Urinary bladder (tissue), 4 donors: ENCODE data around the gene POU3F1. TPM values are rescaled to one million over a fixed set of nuclear protein-coding genes. Genes with fewer than 3 reads are reported as not detected.
A peak's percentile ranks its signal among the peaks of the same experiment; 100 is the strongest.
"Not testable (repeated sequence)": the region's sequence is repeated elsewhere in the genome, so short reads cannot be mapped to it uniquely, and the experiment has no call there.

Experiments
- DNase-seq: peaks from one replicate; pipeline ENCODE4 v3.0.0-alpha.2; 2015; ENCODE audit errors: extremely low spot score
- H3K27ac ChIP-seq: one replicate; pipeline ENCODE4 v1.5.1; 2013; ENCODE audit warnings: low read depth, mild to moderate bottlenecking, moderate library complexity
- H3K36me3 ChIP-seq: one replicate; pipeline ENCODE4 v1.6.1; 2013; ENCODE audit warnings: mild to moderate bottlenecking, moderate library complexity; ENCODE audit not compliant: insufficient read depth
- H3K4me1 ChIP-seq: one replicate; pipeline ENCODE4 v1.6.1; 2013; ENCODE audit warnings: mild to moderate bottlenecking, moderate library complexity; ENCODE audit not compliant: insufficient read depth
- H3K4me3 ChIP-seq: one replicate; pipeline ENCODE4 v1.5.1; 2013; ENCODE audit warnings: low read depth, low read length
- WGBS: extraction: QIAGEN DNeasy Blood & Tissue Kit; methylation state at CpG from one replicate; pipeline ENCODE4 v1.1.7; 2013; 5-methylcytosine and 5-hydroxymethylcytosine counted together
- polyA plus RNA-seq: library from polyadenylated mRNA; stranded (reverse); fragments of 200-250 nt; gene quantifications from one replicate; pipeline ENCODE4 v1.2.3, GENCODE V29; 2013
- total RNA-seq: library from RNA; depleted of rRNA; stranded (reverse); fragments of >200 nt; gene quantifications from one replicate; pipeline ENCODE4 v1.2.3, GENCODE V29; 2014
- donor health status: healthy with polysubstance abuse.
- donor health status: healthy.

Gene POU3F1
- total and polyA plus RNA-seq, 2 donors, result 0.32 to 0.60 TPM

DNA sequence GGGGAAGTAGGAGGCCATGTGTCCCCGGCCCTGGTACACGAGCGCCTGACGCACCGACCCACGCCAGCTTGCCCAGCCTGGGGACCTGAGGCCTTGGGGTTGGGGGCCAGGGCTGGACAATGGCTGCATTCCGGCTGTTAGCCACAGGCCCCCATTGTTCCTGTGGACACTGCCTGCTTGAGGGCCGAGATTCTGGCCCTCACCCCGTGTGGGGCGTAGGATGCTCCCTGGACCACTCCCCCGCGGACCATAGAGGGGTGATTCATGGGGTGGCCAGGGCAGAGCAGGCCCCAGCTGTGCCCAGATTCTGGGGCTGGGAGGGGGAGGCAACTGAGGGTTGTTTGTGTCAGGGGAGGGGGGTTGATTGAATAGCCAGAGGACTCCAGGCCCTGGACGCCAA lies 11.7 kb downstream of the POU3F1 start:
- WGBS, result 89% methylated on average over 13 of the region's 13 CpGs
- no peaks in the 10 kb centered on the region for H3K4me1 ChIP-seq
- no peak overlapping the region for H3K4me3 ChIP-seq
- H3K36me3 ChIP-seq, result no peaks in the 10 kb centered on the region
- H3K27ac ChIP-seq, result no peak overlapping the region
- no peak for DNase-seq

DNA sequence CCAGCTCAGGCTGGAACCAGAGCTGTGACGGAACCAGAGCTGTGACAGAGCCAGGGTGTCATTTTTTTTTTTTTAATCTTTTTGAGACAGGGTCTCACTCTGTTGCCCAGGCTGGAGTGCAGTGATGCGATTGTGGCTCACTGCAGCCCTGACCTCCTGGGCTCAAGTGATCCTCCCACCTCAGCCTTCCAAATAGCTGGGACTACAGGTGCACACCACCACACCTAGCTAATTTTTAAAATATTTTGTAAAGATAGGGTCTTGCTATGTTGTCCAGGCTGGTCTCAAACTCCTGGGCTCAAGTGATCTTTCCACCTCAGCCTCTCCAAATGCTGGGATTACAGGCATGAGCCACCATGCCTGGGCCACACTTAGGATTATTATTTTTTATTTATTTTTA lies 13.6 kb downstream of the POU3F1 start:
- not testable (repeated sequence) for H3K4me3 ChIP-seq, H3K27ac ChIP-seq, H3K4me1 ChIP-seq, DNase-seq, H3K36me3 ChIP-seq
- WGBS, result 97% methylated on average over 2 of the region's 2 CpGs

DNA sequence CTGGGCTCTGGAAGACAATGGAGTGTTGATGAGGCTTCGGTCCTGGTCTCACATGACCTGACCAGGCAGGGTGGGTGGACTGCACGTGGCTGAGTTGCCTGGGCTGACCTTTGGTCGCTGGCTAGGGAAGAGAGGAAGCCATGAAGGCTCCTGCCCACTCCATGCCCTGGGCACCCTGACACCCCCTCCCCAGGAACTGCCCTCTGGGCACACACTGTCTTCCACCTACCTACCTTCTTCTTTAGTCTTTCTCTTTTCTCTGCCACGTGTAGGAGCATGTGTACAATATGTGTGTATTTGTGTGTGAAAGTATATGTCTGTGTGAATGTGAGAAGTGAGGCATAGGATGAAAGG lies 15.1 kb downstream of the POU3F1 start:
- no peak overlapping the region for H3K4me3 ChIP-seq
- WGBS, result 65% methylated on average over 4 of the region's 4 CpGs
- no peaks in the 10 kb centered on the region for H3K4me1 ChIP-seq
- DNase-seq, result no peak
- peak overlapping the region; percentile 3 for H3K27ac ChIP-seq
- no peaks in the 10 kb centered on the region for H3K36me3 ChIP-seq

DNA sequence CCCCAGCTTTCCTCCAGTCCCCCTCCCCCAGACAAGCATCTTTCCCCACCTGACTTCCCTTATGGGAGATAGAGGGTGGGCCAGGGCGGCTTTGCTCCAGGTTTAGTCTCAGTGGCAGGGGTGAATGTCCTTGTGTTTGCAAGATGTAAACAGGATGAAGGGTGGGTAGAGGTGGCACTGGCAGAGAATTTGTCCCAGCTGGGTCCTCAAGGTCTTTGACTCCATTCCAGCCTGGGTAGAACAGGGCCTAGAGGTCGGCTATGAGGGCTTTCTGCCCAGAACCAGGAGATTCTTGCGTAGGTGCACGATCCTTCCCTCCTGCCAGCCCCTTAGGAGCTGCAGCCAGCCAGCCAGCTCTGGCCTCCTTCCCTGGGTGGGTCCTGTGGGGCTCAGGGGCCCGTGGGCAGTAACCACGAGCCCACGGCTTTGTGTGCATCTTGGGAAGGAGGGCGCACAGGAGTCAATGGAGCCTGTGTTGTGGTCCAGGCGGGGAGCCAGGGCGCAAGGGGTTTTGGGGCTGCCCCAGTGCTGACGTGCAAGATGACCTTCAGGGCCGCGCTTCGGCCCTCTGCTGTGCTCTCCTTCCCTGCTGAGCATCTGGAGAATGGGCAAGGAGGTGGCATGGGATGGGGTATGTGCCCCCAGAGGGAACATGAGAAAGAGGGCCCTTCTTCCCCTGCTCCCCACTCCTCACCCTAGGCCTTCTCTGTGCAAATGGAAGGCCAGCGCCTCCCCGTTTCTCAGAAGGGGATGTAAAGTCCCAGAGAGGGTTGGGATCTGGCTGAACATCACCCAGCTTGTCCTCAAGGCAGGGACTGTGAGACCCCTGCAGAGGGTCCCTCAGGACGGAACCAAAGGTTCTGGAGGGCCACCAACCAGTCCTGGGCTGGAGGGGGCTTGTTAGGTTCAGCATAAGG lies 15.7 kb downstream of the POU3F1 start:
- DNase-seq, result no peak
- Histone ChIP-seq H3K4me3 (no peak overlapping the region), H3K36me3 (no peaks in the 10 kb centered on the region), H3K27ac (peak overlapping the region; percentile 48), H3K4me1 (no peaks in the 10 kb centered on the region)
- 72% methylated on average over 17 of the region's 17 CpGs for WGBS

DNA sequence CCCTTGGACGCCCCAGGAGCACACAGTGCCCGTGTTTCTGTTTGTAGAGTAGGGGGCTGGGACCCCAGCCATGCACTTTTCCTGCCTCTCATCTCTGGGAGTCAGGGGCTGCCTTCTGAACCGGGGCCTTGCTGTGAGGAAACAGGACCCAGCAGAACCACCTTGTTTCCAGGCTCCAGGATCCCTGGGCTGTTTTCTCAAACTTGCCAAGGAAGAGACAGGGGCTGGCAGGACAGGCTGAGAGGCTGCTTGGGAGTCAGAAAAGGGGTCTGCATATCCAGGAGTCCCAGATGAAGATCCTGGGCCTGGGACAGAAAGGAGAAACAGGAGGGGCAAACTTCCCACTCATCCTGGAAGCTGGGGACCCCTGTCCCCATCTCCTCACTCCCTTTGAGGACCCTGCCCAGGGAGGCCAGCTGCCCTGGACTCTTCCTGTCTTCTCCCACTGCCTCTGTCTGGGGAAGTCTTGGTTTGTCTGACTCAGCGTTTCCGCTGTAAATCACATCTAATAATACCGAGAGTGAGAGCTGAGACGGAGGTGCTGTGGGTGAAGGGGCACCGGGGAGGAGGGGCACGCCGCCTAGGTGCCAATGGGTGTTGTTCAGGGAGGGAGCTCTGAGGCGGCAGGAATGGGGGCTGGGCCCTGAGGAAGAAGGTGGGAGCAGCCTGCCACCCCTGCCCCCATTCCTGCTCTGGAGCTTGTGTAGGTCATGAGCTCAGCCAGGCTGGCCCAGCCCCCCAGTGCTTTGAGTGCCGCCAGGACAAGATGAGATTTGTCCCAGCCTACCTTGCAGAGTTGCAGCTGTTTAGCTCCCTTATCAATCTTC lies 16.7 kb downstream of the POU3F1 start:
- Histone ChIP-seq H3K4me3 (no peak overlapping the region), H3K36me3 (no peaks in the 10 kb centered on the region), H3K27ac (peak overlapping the region; percentile 69), H3K4me1 (no peaks in the 10 kb centered on the region)
- WGBS, result 15% methylated on average over 12 of the region's 12 CpGs
- no peak for DNase-seq

DNA sequence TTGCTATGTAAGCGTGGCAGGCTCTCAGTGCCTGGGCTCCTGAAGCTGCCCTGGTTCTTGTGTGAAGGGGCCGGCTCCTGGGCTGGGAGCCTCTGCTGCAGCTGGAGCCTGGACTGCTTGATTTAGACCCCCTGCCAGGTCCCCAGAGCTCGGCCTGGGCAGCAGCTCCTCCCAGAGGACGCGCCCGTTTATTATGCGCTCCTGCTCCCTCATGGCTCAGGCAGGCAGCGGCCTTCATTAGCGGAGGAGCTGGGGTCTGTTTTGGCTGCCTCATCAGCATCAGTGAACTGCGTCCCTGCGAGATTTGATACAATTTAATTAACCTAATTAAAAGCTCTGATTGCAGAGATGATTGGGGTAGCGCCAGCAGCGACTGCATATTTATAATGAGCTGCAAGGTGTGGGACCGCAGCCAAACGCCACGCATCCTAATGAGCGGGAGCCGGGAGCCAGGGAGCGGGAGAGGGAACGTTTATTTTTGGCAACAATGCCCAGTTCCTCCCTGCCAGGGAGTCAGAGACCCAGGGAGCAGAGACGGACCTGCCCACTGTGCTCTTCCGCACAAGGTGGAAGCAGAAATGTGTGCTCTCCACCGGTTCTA lies 17.4 kb downstream of the POU3F1 start:
- no peaks in the 10 kb centered on the region for H3K4me1 ChIP-seq
- 17% methylated on average over 23 of the region's 23 CpGs for WGBS
- H3K4me3 ChIP-seq, result no peak overlapping the region

DNA sequence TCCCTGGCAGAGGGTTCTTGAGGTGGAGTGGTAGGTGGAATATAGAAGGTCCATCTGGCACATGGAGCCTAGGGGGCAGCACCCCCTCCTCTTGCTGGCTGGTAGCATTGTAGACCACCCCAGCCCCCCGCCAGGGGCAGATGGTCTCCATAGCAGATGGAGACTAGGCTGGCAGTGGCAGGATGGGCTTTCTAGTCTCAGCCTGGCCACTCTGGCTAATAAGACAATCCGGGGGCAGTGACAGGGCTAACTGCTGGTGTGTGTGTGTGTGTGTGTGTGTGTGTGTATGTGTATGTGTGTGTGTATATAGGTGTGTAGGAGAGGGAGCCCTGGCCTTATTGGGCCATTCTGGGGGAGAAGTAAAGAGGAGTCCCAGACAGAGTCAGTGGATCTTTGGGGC lies 17.9 kb downstream of the POU3F1 start:
- no peaks in the 10 kb centered on the region for H3K4me1 ChIP-seq
- H3K36me3 ChIP-seq, result no peaks in the 10 kb centered on the region
- WGBS, result 60% methylated on average over 2 of the region's 2 CpGs
- H3K27ac ChIP-seq, result peak overlapping the region; percentile 49
- H3K4me3 ChIP-seq, result no peak overlapping the region
- DNase-seq, result no peak

More for the DNA sequence above, 17.4 kb downstream of the POU3F1 start:
- H3K36me3 ChIP-seq, result no peaks in the 10 kb centered on the region
- no peak for DNase-seq
- peak overlapping the region; percentile 69 for H3K27ac ChIP-seq

DNA sequence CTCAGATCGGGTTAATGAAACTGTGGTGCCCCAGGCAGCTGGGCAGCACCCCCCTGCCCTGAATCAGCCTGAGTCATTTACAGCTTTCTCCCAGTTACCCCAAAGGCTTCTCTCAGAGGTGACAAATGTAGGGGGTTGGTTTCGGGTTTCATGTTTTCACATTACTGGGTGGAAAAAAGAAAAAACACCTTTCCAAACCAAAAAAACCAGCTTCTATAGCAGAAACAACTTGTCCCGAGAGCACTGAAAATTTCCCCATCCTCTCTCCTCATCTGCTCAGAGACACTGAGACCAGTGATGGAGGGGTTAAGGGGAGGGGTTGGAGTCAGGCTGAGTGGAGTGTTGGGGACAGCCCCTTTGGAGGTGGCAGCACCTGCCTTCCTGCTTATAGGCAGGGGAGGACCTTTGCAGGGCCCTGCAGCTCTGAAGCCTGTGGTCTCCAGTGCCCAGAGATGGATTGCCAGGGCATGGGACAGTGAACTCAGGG lies 18.4 kb downstream of the POU3F1 start:
- H3K4me3 ChIP-seq, result no peak overlapping the region
- H3K36me3 ChIP-seq, result no peaks in the 10 kb centered on the region
- 59% methylated on average over 3 of the region's 3 CpGs for whole genome bisulfite sequencing
- no peaks in the 10 kb centered on the region for H3K4me1 ChIP-seq
- DNase-seq, result no peak
- H3K27ac ChIP-seq, result peak overlapping the region; percentile 49

DNA sequence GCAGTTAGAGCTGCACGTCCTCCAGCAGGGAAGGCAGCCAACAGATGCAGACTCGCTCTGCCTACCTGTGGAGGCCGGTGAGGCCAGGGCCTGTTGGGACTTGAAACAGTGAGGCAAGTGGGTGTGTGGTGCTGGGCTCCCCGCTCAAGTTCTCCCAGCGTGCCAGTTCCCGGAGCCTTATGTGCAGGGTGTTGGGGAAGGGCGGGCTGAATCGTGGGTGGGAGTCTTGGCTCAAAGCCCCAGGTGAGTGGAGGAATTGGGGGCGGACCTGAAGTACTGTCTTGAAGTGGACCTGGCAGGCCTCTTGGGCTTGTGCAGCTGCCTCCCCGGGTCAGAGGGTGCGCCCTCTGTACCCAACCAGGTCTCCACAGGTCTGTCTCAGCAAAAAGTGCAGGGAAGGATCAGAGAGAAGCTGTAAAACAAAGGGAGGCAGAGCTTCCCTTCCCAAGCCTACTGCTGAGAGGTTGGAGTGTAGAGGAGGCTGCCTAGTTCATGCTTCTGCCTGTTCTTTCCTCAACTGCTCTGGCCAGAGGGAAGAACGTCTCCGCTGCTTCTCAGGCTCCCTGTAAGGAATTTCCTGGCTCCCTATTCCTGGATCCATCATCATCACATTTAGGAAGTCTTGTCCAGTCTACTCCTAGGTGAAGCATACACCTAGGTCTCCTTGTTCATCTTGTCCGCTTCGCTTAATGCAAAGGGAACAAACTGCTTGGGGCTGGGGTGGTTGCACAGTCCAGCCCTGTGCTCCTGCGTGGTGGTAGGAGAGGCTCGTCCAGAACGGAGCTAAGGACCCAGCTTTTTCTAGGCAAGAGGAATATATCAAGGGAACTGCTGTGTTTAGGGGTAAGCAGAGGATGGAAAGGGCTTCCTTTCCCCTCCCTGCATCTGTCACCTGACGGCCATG lies 19.1 kb downstream of the POU3F1 start:
- DNase-seq, result peak; percentile 75
- H3K4me1 ChIP-seq, result no peaks in the 10 kb centered on the region
- H3K4me3 ChIP-seq, result no peak overlapping the region
- H3K27ac ChIP-seq, result no peak overlapping the region
- 74% methylated on average over 19 of the region's 19 CpGs for WGBS
- H3K36me3 ChIP-seq, result peaks cover 2% of the 10 kb centered on the region

DNA sequence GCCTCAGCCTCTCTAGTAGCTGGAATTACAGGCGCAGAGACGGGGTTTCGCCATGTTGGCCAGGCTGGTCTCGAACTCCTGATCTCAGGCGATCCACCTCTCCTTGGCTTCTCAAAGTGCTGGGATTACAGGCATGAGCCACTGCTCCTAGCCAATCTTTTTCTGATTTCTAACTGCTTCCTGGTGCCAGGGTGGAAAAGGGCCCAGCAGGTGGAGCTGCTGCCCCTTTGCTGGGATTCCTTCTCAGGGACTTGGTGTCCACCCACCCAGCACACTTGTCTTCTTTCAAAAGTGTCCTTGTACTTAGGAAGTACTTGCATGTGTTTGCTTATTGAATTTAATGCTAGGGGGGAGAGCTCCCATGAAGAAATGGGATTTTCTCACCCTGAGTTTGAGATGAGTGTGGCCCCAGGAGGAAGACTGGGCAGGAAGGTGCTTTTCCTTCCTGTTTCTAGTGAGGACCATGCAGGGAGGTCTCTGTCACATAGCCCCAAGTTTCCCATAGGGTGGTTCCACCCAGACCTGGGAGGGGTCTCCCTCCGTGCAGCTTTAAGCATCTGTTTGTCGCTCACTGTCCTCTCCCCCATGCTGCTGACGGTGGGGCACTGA lies 19.9 kb downstream of the POU3F1 start:
- no peak overlapping the region for H3K27ac ChIP-seq
- no peak overlapping the region for H3K4me3 ChIP-seq
- no peaks in the 10 kb centered on the region for H3K4me1 ChIP-seq
- peaks cover 3% of the 10 kb centered on the region for H3K36me3 ChIP-seq
- DNase-seq, result no peak
- WGBS, result 75% methylated on average over 8 of the region's 8 CpGs

DNA sequence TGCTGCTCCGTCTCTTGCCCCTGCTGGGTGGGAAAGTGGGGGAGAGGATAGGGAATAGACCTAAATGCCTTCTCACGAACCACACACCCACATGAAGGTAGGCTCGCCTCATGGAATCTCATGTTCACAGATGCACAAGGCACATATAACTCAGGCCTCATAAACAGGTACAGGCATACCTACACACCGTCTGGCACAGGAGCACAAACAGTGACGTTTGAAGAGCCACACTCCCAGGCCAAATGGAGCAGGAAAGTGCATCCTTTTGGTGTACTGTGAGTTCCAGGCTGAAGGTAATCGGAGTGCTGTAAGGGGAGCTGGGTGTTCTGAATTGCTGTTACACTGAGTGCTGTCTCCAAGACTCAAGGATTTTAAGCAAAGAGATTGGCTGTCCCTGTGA lies 20.9 kb downstream of the POU3F1 start:
- 84% methylated on average over 6 of the region's 6 CpGs for WGBS
- Histone ChIP-seq H3K27ac (no peak overlapping the region), H3K36me3 (peaks cover 3% of the 10 kb centered on the region), H3K4me3 (no peak overlapping the region), H3K4me1 (no peaks in the 10 kb centered on the region)
- DNase-seq, result no peak

DNA sequence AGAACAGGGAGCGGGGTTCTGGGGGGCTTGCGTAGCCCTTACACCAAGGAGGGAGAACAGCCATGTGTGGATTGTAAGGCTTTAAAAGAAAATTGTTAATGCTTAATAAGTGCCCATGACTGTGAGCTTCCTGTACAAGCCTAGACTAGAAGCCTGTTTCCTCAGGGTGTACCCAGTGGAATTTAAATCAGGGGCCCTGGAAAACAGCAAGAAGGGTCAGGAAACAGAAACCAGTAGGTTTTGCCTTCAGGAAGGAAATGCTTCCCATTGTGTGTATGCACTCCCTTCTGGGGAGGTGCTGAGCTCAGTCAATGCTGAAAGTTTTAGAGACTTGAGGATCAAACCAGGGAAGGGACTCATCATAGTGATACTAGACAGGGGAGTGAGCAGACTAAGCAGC lies 21.4 kb downstream of the POU3F1 start:
- WGBS, result 90% methylated on average over 2 of the region's 2 CpGs
- Histone ChIP-seq H3K4me1 (no peaks in the 10 kb centered on the region), H3K4me3 (no peak overlapping the region), H3K27ac (peak overlapping the region; percentile 38), H3K36me3 (peaks cover 7% of the 10 kb centered on the region)
- no peak for DNase-seq
